Mononuclear cell (primary cell): ENCODE data around the gene CNN2. TPM values are rescaled to one million over a fixed set of nuclear protein-coding genes. Genes with fewer than 3 reads are reported as not detected.

Experiments used
- H3K27me3 ChIP-seq: 2 replicates; pipeline ENCODE4 v1.6.0; 2011; ENCODE audit warnings: low read length, control low read depth; ENCODE audit not compliant: insufficient read depth
- H3K4me1 ChIP-seq: 2 replicates; pipeline ENCODE4 v1.5.1; 2011; ENCODE audit warnings: mild to moderate bottlenecking, low read length, control low read depth; ENCODE audit not compliant: insufficient read depth
- H3K4me3 ChIP-seq: 2 replicates; pipeline ENCODE4 v1.5.1; 2011; ENCODE audit warnings: mild to moderate bottlenecking, low read length, moderate library complexity
- H3K9me3 ChIP-seq: 2 replicates; pipeline ENCODE4 v1.5.1; 2011; ENCODE audit warnings: low read depth, mild to moderate bottlenecking, control low read depth, low read length
- total RNA-seq: library from RNA; depleted of rRNA; stranded (reverse); fragments of >200 nt; gene quantifications from one replicate; pipeline ENCODE4 v1.2.3, GENCODE V29; 2012

The CNN2 gene
- total RNA-seq, 1 donor, result 152 TPM

GRCh38 chr19:1067341-1067957 is 41.0 kb downstream of the CNN2 start:
- Histone ChIP-seq H3K4me3 (peak overlapping the region; percentile 98), H3K9me3 (no peaks in the 10 kb centered on the region), H3K27me3 (no peaks in the 10 kb centered on the region), H3K4me1 (peaks cover 76% of the 10 kb centered on the region)

GRCh38 chr19:1068009-1069001 is 41.9 kb downstream of the CNN2 start:
- Histone ChIP-seq H3K9me3 (no peaks in the 10 kb centered on the region), H3K27me3 (no peaks in the 10 kb centered on the region), H3K4me3 (peak overlapping the region; percentile 98), H3K4me1 (peaks cover 83% of the 10 kb centered on the region)

- Histone ChIP-seq H3K9me3 (no peaks in the 10 kb centered on the region), H3K4me3 (peak overlapping the region; percentile 98), H3K4me1 (peaks cover 84% of the 10 kb centered on the region), H3K27me3 (no peaks in the 10 kb centered on the region)
These were observed 42.8 kb downstream of the CNN2 start for GRCh38 chr19:1069009-1069779.

- peaks cover 81% of the 10 kb centered on the region for H3K4me1 ChIP-seq
- H3K4me3 ChIP-seq, result no peak overlapping the region
- no peaks in the 10 kb centered on the region for H3K27me3 ChIP-seq
- no peaks in the 10 kb centered on the region for H3K9me3 ChIP-seq
These were observed 44.1 kb downstream of the CNN2 start for GRCh38 chr19:1070576-1070930.

- Histone ChIP-seq H3K27me3 (no peaks in the 10 kb centered on the region), H3K9me3 (no peaks in the 10 kb centered on the region), H3K4me3 (no peak overlapping the region), H3K4me1 (peaks cover 81% of the 10 kb centered on the region)
These were observed 44.8 kb downstream of the CNN2 start for GRCh38 chr19:1070931-1071791.

- Histone ChIP-seq H3K9me3 (no peaks in the 10 kb centered on the region), H3K4me1 (peaks cover 87% of the 10 kb centered on the region), H3K4me3 (no peak overlapping the region), H3K27me3 (no peaks in the 10 kb centered on the region)
These were observed 46.1 kb downstream of the CNN2 start for GRCh38 chr19:1072371-1073015.

- Histone ChIP-seq H3K4me3 (no peak overlapping the region), H3K9me3 (no peaks in the 10 kb centered on the region), H3K27me3 (no peaks in the 10 kb centered on the region), H3K4me1 (peaks cover 94% of the 10 kb centered on the region)
These were observed 46.9 kb downstream of the CNN2 start for GRCh38 chr19:1073063-1073955.

- Histone ChIP-seq H3K27me3 (no peaks in the 10 kb centered on the region), H3K4me3 (no peak overlapping the region), H3K9me3 (no peaks in the 10 kb centered on the region), H3K4me1 (peaks cover 89% of the 10 kb centered on the region)
These were observed 47.6 kb downstream of the CNN2 start for GRCh38 chr19:1073956-1074517.

- Histone ChIP-seq H3K4me3 (peak overlapping the region; percentile 12), H3K9me3 (no peaks in the 10 kb centered on the region), H3K27me3 (no peaks in the 10 kb centered on the region), H3K4me1 (peaks cover 88% of the 10 kb centered on the region)
These were observed 48.3 kb downstream of the CNN2 start for GRCh38 chr19:1074544-1075283.

GRCh38 chr19:1076046-1076386 is 49.6 kb downstream of the CNN2 start:
- H3K4me3 ChIP-seq, result no peak overlapping the region
- H3K27me3 ChIP-seq, result no peaks in the 10 kb centered on the region
- H3K4me1 ChIP-seq, result peaks cover 88% of the 10 kb centered on the region
- no peaks in the 10 kb centered on the region for H3K9me3 ChIP-seq

GRCh38 chr19:1076951-1077350 is 50.5 kb downstream of the CNN2 start:
- Histone ChIP-seq H3K4me1 (peaks cover 92% of the 10 kb centered on the region), H3K9me3 (no peaks in the 10 kb centered on the region), H3K27me3 (no peaks in the 10 kb centered on the region), H3K4me3 (peak overlapping the region; percentile 40)

- peaks cover 86% of the 10 kb centered on the region for H3K4me1 ChIP-seq
- no peaks in the 10 kb centered on the region for H3K9me3 ChIP-seq
- H3K27me3 ChIP-seq, result no peaks in the 10 kb centered on the region
- H3K4me3 ChIP-seq, result no peak overlapping the region
These were observed 53.2 kb downstream of the CNN2 start for GRCh38 chr19:1079566-1080111.
